Activated T-cell treated with anti-CD3 and anti-CD28 coated beads, Interleukin-2, amount 50 U/mL, for 4 hours (primary cell): Measurements from ENCODE around the gene TRIM45. TPM values are rescaled to one million over a fixed set of nuclear protein-coding genes. Genes with fewer than 3 reads are reported as not detected.
"Not testable (repeated sequence)": the region's sequence is repeated elsewhere in the genome, so short reads cannot be mapped to it uniquely, and the experiment has no call there.

Source experiments
- ATAC-seq, 2 donors: fragments of 200-7000 bp; cut with Tn5 transposase; one replicate each; pipeline ENCODE4 v1.10.0; 2021
- DNase-seq: peaks from one replicate; pipeline ENCODE4 v3.0.0-alpha.2; 2020
- H3K27me3 Mint-ChIP-seq: one replicate; pipeline ENCODE4 v1.8.0; 2021; ENCODE audit warnings: low read depth, mixed read lengths
- H3K36me3 Mint-ChIP-seq: one replicate; pipeline ENCODE4 v1.8.0; 2022; ENCODE audit warnings: mixed read lengths; ENCODE audit not compliant: insufficient read depth
- H3K4me1 Mint-ChIP-seq: one replicate; pipeline ENCODE4 v1.8.0; 2021; ENCODE audit warnings: low read depth, mixed read lengths
- H3K4me3 Mint-ChIP-seq: one replicate; pipeline ENCODE4 v1.8.0; 2021; ENCODE audit warnings: mild to moderate bottlenecking, moderate library complexity, mixed read lengths
- H3K9me3 Mint-ChIP-seq: one replicate; pipeline ENCODE4 v1.8.0; 2021; ENCODE audit warnings: mixed read lengths
- total RNA-seq, 3 donors: library from RNA; stranded (reverse); gene quantifications; one replicate each; pipeline ENCODE4 v1.2.1, GENCODE V29; 2021

TRIM45 gene, protein sequence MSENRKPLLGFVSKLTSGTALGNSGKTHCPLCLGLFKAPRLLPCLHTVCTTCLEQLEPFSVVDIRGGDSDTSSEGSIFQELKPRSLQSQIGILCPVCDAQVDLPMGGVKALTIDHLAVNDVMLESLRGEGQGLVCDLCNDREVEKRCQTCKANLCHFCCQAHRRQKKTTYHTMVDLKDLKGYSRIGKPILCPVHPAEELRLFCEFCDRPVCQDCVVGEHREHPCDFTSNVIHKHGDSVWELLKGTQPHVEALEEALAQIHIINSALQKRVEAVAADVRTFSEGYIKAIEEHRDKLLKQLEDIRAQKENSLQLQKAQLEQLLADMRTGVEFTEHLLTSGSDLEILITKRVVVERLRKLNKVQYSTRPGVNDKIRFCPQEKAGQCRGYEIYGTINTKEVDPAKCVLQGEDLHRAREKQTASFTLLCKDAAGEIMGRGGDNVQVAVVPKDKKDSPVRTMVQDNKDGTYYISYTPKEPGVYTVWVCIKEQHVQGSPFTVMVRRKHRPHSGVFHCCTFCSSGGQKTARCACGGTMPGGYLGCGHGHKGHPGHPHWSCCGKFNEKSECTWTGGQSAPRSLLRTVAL
- total RNA-seq: under 1 TPM; 0.15 to 0.33 (median 0.21) TPM

DNA sequence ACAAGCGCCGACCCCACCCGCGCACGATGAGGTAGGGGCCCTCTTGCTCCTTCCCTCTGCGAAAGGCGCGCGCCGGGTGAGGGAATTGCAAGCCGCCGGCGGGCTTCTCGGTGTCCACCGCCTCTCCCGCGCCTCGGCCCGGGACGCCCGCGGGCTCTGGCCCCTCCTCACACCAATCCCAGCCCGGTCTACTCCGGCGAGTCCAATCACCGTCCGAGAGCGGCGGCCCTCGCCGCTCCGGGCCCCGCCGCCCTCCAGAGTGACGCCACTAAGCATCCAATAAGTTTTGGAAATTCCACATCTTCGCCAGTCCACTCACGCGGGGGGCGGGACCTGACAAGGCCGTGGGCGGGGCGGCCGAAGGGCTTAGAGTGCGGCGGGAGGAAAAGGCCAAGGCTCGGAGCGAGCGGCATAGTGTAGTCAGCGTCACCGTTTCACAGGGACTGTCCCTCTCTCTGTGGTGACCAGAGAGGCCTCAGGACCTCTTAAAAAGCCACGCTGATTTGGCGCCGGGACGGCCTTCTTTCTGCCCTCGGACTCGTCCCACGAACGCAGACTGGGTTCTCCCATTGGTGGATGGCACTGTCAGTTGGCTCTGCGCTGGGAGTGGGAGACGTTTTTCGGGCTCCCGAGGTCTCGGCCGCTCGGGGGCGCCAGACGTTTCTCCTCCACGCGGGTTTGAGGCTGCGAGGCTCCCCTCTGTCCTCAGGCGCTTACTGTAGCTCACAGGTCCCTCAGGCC is at the start of gene TRIM45:
TSS of gene TRIM45 (minus strand) at position 161 of the 741 bp plus-strand sequence. CDS start 548 bp downstream, outside the sequence.
- ATAC-seq: peak; percentile 88 to 90
- H3K27me3 Mint-ChIP-seq: peaks cover 2% of the 10 kb centered on the region
- peak within 1 kb of the TSS; percentile 81 for H3K4me3 Mint-ChIP-seq
- peaks cover 10% of the 10 kb centered on the region for H3K4me1 Mint-ChIP-seq
- H3K36me3 Mint-ChIP-seq: no peaks in the 10 kb centered on the region
- DNase-seq: peak; percentile 81
- H3K9me3 Mint-ChIP-seq: no peaks in the 10 kb centered on the region

DNA sequence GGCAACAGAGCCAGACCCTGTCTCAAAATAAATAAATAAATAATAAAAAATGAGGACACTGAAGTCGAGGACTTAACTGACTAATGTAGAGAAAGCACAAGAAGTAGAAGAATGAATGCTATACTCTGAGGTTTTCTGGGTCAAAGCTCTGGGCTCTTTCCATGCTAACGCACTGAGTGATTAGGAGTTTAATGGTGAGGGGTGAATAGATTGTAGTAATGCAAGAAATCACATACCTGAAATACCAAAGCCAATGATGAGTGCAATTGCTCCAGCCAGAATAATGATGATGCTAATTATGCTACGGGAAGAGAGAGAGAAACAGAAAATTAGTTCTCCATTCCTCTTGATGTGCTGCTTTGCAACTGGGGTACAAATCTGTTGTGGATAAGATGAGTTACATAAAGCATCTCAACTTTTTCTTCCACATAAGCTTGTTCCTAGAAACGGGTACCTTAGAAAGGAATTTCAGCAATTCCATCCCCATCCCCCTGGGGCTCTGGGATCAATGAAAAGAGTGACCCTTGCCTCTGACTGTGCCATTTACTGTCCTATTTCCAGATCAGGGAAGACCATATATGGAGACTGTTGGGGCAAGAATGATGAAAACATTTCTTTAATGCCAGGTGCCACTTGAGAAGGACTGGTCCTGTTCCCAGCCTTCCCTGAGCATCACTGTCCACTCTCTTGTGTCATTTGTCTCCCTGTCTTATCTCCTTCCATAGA is 48.5 kb upstream of the TRIM45 start:
- no peak overlapping the region for H3K4me3 Mint-ChIP-seq
- ATAC-seq (no peak), DNase-seq (no peak)
- H3K27me3 Mint-ChIP-seq: peaks cover 5% of the 10 kb centered on the region
- no peaks in the 10 kb centered on the region for H3K4me1 Mint-ChIP-seq
- no peaks in the 10 kb centered on the region for H3K36me3 Mint-ChIP-seq
- no peaks in the 10 kb centered on the region for H3K9me3 Mint-ChIP-seq

DNA sequence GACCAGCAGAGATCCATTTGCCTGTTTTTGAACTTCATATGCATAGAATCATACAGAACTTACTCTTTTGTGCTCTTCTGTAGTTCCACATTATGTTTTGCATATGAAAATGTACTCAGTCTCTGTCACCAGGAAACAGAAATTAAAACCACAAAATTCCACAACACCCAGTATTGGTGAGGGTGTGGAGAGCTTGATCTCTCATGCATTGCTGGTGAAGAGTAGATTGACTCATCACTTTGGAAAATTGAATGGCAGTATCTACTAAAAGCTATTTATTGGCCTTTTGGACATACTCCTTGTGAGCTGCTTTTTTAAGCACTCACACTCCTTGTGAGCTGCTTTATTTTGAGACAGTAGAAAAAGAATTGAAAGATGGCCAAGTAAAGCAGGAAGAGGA is 45.9 kb upstream of the TRIM45 start:
- ATAC-seq: no peak
- Mint-ChIP-seq H3K9me3 (no peaks in the 10 kb centered on the region), H3K4me3 (no peak overlapping the region), H3K27me3 (peaks cover 10% of the 10 kb centered on the region), H3K4me1 (no peaks in the 10 kb centered on the region), H3K36me3 (no peaks in the 10 kb centered on the region)
- DNase-seq: no peak

DNA sequence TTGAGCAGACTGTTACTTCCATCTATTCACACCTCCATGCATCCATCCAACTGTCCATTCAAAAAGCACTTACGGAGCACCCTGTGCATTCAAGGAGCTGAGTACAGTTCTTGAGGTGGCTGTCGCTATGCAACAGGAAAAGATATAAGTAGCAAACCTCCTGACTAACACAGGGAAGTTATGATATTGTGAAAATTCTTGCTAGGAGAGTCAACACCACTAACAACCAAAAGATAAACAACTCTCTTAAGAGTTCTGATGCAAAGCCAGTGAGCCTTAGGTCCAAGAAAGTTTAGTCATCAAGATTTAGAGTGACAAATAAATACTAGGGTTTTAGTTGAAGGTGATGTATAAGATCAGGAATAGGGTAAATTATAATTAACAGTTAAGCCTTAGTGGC is 44.5 kb upstream of the TRIM45 start:
- ATAC-seq (no peak), DNase-seq (no peak)
- Mint-ChIP-seq H3K4me1 (no peaks in the 10 kb centered on the region), H3K4me3 (no peak overlapping the region), H3K27me3 (peaks cover 9% of the 10 kb centered on the region), H3K36me3 (no peaks in the 10 kb centered on the region), H3K9me3 (no peaks in the 10 kb centered on the region)

DNA sequence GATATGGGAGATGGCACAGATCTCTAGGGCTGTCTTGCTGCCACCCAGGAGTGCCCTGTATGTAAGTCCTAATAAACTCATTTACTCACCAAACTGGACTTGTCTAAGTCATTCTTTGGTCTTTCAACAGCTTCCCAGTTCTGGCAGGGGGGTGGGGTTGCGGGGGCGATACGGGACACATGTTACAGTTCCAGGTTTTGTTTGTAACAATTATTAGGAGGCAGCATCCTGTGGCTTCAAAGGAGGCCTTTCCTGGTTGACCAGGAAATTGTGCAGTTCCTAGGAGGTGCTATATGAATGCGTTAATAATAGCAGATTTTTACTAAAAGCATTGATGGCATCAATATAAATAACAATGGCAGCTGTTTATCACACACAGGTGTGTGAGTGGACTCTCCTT is 42.7 kb upstream of the TRIM45 start:
- Mint-ChIP-seq H3K9me3 (no peaks in the 10 kb centered on the region), H3K4me1 (no peaks in the 10 kb centered on the region), H3K36me3 (no peaks in the 10 kb centered on the region), H3K4me3 (no peak overlapping the region), H3K27me3 (peaks cover 14% of the 10 kb centered on the region)
- no peak for DNase-seq
- no peak for ATAC-seq

DNA sequence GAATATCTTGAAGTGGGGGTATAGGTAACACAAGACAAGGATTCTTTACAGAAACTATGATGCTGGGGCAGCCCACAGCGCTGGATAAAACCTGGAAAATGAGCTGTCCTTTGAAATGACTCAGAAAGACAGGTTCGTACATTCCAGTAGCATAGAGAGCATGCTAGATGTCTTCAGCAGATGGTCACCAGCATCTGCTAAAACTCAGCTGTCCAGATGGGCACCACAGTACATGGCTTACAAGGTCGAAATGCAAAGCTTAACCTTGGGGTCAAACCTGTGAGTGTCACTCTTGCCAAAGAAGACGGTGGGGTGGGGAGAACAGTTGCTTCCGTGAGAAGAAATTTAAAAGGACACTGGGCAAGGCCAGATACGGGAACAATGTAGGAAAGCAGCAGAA is 41.3 kb upstream of the TRIM45 start:
- Mint-ChIP-seq H3K4me1 (no peaks in the 10 kb centered on the region), H3K9me3 (no peaks in the 10 kb centered on the region), H3K36me3 (no peaks in the 10 kb centered on the region), H3K4me3 (no peak overlapping the region), H3K27me3 (peaks cover 16% of the 10 kb centered on the region)
- DNase-seq: no peak
- no peak for ATAC-seq

DNA sequence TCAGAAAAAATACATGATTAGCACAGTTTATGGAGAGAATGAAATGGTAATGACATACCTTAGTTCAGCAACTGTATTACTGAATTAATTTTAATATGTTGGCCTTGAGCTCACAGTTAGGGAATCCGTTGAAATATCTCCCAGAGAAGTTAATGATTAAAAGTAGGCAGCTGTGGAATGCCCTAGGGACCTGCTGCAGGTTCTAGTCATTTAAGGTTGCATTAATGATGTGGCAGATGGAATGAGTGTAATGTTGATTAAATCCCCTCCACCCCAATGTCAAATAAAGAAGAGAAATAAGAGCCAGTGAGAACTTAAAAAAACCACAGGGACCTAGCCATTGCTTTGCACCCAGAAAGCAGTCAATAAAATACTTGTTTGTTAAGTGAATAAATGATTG is 40.3 kb upstream of the TRIM45 start:
- H3K4me1 Mint-ChIP-seq: no peaks in the 10 kb centered on the region
- H3K27me3 Mint-ChIP-seq: peaks cover 19% of the 10 kb centered on the region

DNA sequence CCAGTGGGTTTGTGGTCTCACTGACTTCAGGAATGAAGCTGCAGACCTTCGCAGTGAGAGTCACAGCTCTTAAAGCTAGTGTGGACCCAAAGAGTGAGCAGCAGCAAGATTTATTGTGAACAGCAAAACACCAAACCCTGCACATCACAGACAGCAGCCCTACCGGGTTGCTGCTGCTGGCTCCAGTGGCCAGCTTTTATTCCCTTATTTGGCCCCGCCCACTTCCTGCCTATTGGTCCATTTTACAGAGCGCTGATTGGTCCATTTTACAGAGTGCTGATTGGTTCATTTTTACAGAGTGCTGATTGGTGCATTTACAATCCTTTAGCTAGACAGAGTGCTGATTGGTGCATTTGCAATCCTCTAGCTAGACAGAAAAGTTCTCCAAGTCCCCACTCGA is 29.8 kb upstream of the TRIM45 start:
- not testable (repeated sequence) for H3K4me1 Mint-ChIP-seq, H3K36me3 Mint-ChIP-seq, H3K4me3 Mint-ChIP-seq, H3K27me3 Mint-ChIP-seq, ATAC-seq, DNase-seq, H3K9me3 Mint-ChIP-seq

More for the DNA sequence above, 40.3 kb upstream of the TRIM45 start:
- Mint-ChIP-seq H3K36me3 (no peaks in the 10 kb centered on the region), H3K4me3 (no peak overlapping the region), H3K9me3 (no peaks in the 10 kb centered on the region)
- no peak for ATAC-seq
- DNase-seq: no peak

DNA sequence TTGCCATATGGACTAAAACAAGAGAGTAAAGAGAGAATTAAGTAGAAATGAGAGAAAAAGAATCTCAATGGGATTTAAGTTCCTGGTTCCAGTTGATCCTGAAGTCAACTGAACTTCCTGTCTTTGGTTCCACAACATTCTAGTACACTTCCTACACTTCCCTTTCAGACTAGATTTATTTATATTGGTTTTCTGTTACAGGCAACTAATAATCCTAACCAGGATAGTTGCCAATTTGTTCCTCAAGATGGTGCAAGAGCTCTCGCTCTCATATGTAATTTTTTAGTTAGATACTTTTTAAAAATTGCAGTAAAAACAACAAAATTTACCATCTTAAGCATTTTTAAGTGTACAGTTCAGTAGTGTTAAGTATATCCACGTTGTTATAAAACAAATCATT is 28.8 kb upstream of the TRIM45 start:
- no peaks in the 10 kb centered on the region for H3K36me3 Mint-ChIP-seq
- H3K27me3 Mint-ChIP-seq: peaks cover 7% of the 10 kb centered on the region
- H3K4me1 Mint-ChIP-seq: no peaks in the 10 kb centered on the region
- no peak for DNase-seq
- no peaks in the 10 kb centered on the region for H3K9me3 Mint-ChIP-seq
- ATAC-seq: no peak
- H3K4me3 Mint-ChIP-seq: no peak overlapping the region

DNA sequence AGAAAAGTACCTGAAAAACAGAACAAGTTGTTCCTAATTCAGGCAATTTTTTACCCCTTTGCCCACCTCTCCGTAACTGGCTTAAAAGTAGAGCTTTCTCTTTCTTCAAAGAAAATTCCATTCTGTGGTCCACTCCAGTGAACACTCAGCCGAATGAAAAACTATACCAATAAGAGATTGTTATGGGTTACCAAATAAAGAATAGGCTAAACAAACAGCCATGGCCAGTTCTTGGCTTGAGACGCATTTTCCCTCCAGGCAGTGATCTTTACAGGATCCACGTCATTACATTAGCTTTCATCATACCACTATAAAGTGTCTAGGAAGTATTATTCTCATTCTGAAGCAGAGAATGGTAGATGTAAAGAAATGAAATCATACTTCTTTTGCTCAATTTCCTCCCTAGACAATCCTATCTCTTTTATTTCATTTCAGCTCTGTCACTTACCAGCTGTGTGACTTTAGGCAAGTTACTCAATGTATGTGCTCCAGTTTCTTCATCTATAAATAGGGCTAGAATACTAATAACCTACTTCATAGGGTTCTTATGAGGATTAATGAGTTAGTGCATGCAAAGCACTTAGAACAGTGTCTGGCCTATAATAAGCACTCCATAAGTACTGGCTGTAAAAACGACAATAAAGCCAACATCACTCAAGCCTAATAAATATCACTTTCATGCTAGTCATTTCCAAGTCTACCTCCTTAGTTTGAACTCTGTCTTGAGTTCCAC is 26.5 kb upstream of the TRIM45 start:
- Mint-ChIP-seq H3K36me3 (no peaks in the 10 kb centered on the region), H3K9me3 (no peaks in the 10 kb centered on the region), H3K4me3 (no peak overlapping the region), H3K27me3 (peaks cover 7% of the 10 kb centered on the region), H3K4me1 (no peaks in the 10 kb centered on the region)
- DNase-seq: no peak
- no peak for ATAC-seq

DNA sequence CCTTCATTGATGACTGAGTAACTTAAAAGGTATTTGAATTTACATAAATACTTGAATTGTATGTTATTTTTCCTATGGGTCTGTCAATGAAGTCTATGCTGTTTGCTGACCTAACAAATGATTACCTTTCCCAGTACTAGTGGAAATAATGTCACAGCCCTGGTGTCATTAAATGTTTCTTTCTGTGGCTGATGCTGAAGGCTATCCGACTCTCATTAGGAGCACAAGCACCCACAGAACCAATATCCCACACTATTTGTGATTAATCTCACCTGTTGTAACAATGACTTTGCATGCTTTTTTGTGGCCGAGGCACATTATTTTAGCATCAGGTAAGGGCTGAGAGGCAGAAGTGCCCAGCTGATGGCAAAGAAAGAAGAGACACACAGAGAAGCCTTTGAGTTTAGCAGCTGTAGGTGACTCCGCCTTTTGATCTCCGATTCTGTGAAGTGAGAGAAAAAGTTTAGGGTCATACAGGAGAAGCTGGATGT is 25.8 kb upstream of the TRIM45 start:
- ATAC-seq (no peak), DNase-seq (no peak)
- no peaks in the 10 kb centered on the region for H3K4me1 Mint-ChIP-seq
- no peak overlapping the region for H3K4me3 Mint-ChIP-seq
- no peaks in the 10 kb centered on the region for H3K9me3 Mint-ChIP-seq
- H3K36me3 Mint-ChIP-seq: no peaks in the 10 kb centered on the region
- peaks cover 7% of the 10 kb centered on the region for H3K27me3 Mint-ChIP-seq

DNA sequence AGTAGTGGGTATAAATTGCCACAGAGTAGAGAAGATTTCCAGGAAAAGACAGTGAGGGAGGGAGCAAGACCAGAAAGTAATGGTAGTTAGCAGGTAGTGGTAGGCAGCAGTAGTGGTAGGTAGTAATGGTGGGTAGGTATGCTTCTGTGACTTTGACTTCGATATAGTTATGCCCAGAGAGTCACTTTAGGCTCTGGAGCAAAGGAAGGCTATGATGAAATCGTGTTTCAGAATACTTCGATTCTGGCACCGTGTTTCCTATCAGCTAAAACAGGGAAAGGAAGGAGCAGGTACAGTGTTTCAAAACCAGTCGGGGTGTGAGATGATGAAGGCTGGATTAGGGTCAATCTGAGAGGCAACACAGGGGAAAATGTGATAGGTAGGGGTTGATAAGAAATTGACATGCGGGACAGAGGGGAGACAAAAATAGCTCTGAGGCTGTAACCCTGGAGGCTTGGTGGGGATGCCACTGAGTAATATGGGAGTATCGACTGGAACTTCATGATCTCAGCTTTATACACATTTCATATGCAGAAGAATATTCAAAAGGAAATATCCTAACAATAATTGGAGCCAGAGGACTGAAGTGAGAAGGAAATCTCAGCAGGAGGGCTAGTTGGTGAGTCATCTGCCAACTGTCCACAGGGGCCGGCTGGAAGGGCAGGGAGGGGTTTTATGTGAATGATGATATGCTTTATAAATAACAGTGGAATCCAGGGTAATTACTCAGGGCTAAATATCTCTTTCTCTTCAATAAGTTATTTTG is 25.2 kb upstream of the TRIM45 start:
- Mint-ChIP-seq H3K36me3 (no peaks in the 10 kb centered on the region), H3K27me3 (peaks cover 7% of the 10 kb centered on the region), H3K4me3 (no peak overlapping the region), H3K9me3 (no peaks in the 10 kb centered on the region), H3K4me1 (no peaks in the 10 kb centered on the region)
- DNase-seq: no peak
- ATAC-seq: no peak

DNA sequence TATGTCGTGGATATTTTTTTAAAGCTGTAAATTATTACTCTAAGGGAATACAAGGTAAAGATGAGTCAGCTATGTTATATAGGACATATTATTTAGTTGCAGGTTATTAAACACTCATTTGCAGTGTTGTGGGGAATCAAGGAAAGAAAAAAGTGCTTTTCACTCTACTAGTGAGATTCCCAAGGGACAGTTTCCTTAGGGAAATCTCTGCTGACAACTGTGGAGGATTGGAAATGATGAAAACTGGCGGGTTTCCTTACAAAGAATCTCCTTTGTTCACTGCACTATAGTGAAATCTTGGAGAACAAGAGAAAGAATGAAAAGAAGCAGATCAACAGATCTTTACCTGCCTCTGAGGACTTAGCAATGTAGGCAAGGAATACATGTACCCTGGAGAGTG is 24.5 kb upstream of the TRIM45 start:
- DNase-seq (no peak), ATAC-seq (no peak)
- Mint-ChIP-seq H3K27me3 (peaks cover 7% of the 10 kb centered on the region), H3K4me1 (no peaks in the 10 kb centered on the region), H3K4me3 (no peak overlapping the region), H3K9me3 (no peaks in the 10 kb centered on the region), H3K36me3 (no peaks in the 10 kb centered on the region)
